KOPT-K1 (cell line): Measurements from ENCODE around the gene TMIGD3.

Experiments used
- H3K27ac ChIP-seq: fragments of 200-600 bp; sonication (generic); 2 replicates; pipeline ENCODE4 v1.5.1; 2016; ENCODE audit warnings: antibody characterized with exemption, mild to moderate bottlenecking, low read depth, low read length; ENCODE audit not compliant: poor library complexity, severe bottlenecking
- H3K36me3 ChIP-seq: fragments of 200-600 bp; sonication (generic); 2 replicates; pipeline ENCODE4 v1.5.1; 2017; ENCODE audit warnings: antibody characterized with exemption, mild to moderate bottlenecking, low read length, moderate library complexity; ENCODE audit not compliant: insufficient read depth
- H3K9me3 ChIP-seq: fragments of 200-600 bp; sonication (generic); 2 replicates; pipeline ENCODE4 v1.5.1; 2017; ENCODE audit warnings: antibody characterized with exemption, low read length, mild to moderate bottlenecking; ENCODE audit not compliant: insufficient read depth, poor library complexity, severe bottlenecking

TMIGD3 gene

DNA sequence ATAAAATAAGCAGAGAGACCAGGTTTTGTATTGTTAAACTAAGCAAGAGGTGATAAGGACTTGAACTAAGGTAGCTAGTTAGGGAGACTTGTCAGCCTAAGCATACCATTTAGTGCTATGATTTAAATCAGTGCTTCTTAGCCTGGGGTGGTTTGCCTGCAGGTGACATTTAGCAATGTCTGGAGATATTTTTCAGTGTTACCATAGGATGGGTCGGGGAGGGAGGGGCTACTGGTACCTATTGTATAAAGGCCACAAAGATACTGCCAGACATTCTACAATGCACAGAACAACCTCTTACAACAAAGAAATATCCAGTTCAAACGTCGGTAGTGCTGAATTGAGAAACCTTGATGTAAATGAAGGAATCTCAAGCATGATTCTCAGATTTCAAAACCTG, 50.9 kb downstream of the TMIGD3 start:
- no peaks in the 10 kb centered on the region for H3K9me3 ChIP-seq
- peaks cover 71% of the 10 kb centered on the region for H3K36me3 ChIP-seq
- H3K27ac ChIP-seq = no peak overlapping the region

DNA sequence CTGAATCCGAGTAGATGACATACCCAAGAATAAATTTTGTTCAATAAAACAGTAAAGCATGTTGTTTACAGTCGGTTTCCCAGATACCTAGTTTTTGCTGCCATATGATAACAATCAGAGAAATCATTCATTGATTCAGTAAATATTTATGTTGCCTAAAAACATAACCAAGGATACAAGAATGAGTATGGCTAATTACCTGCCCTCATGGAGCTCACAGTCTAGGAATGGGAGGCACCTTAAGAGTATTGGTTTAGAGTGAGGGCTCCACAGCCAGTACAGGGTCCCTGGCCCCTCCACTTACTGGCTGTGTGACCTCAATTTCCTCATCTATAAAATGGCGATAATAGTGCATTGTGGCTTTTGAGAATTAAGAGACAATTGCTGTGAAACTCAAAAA, 53.2 kb downstream of the TMIGD3 start:
- H3K36me3 ChIP-seq = peaks cover 71% of the 10 kb centered on the region
- H3K9me3 ChIP-seq = no peaks in the 10 kb centered on the region
- peak overlapping the region; percentile 85 for H3K27ac ChIP-seq

- peaks cover 71% of the 10 kb centered on the region for H3K36me3 ChIP-seq
Measured at GRCh38 chr1:111449703-111450017, 53.8 kb downstream of the TMIGD3 start.

GRCh38 chr1:111448918-111449702, 54.3 kb downstream of the TMIGD3 start, which contains the start of the genes ATP5PB and WDR77:
Gene ATP5PB, plus strand, starts transcription at chr1:111449464. Its CDS starts 78 bp downstream, at chr1:111449542.
Gene WDR77, minus strand, starts transcription at chr1:111449256. Its CDS starts 87 bp downstream, at chr1:111449169.
- H3K27ac ChIP-seq = peak within 1 kb of the TSS; percentile 85
- no peaks in the 10 kb centered on the region for H3K9me3 ChIP-seq
- H3K36me3 ChIP-seq = peaks cover 71% of the 10 kb centered on the region

More at GRCh38 chr1:111449703-111450017, 53.8 kb downstream of the TMIGD3 start:
- no peaks in the 10 kb centered on the region for H3K9me3 ChIP-seq
- H3K27ac ChIP-seq = peak overlapping the region; percentile 85

DNA sequence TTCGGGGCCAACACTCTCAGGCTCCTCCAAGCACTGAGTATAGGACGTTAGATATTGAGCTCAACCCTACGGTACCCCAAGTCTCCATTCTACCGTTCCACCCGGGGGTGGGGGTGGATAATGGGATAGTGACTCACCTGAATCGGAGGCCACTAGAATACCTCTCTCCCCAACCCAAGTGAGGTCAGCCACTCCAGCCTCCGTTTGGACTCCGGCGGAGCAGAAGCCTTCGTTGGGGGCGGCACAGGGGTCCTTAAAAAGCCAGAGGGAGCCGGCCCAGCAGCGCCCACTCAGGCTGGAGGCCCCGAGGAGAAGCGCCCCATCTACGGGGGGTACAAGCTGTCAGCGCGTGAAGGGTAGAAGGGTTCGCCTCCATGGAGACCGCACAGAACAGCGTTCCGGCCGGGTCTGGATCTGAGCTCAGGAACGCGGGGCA, 54.9 kb downstream of the TMIGD3 start:
- Histone ChIP-seq H3K36me3 (peaks cover 71% of the 10 kb centered on the region), H3K27ac (peak overlapping the region; percentile 85), H3K9me3 (no peaks in the 10 kb centered on the region)

DNA sequence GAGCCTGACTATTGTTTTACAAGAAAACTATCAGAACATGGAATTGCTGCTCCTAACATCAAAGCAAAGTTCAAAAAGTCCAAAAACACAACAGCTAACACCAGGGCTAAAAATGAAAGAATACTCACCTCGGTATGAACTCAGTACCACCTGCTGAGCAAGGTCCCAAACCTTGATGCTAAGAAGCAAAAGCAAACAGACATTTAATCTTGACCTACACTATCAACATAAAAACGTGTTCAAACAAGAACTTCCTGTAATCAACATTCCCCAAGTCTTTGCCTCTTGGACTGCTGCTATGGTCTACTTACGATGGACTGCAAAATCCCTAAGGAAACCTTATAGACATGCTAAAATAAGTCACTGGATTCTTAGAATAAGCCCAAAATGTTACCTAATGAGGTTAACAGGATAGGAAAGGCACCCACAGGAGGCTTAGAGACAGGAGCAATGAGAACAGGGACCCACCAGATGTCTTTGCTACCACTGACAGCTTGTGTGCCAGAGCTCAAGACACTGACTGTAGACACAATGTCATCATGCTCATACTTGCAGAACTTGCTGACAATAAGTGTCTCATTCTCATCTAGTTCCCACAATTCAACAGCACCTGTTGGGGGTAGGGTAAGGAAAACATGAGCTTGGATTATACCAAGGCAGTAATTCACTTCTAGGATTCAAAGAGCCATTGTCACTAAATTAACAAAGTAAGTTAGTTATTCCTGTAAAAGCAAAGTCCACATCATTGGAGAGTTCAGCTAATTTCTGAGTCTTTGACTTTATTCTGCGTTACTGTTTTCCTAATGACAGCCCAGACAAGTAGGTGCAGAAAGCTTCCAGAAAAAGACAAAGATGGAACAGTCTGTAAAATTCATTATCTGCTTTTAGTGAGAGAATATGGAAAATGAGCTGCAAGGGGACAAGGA, 56.2 kb downstream of the TMIGD3 start:
- H3K27ac ChIP-seq = peak overlapping the region; percentile 85
- H3K36me3 ChIP-seq = peaks cover 71% of the 10 kb centered on the region
- H3K9me3 ChIP-seq = no peaks in the 10 kb centered on the region

GRCh38 chr1:111446546-111446945, 56.9 kb downstream of the TMIGD3 start:
- Histone ChIP-seq H3K36me3 (peaks cover 71% of the 10 kb centered on the region), H3K27ac (no peak overlapping the region), H3K9me3 (no peaks in the 10 kb centered on the region)

DNA sequence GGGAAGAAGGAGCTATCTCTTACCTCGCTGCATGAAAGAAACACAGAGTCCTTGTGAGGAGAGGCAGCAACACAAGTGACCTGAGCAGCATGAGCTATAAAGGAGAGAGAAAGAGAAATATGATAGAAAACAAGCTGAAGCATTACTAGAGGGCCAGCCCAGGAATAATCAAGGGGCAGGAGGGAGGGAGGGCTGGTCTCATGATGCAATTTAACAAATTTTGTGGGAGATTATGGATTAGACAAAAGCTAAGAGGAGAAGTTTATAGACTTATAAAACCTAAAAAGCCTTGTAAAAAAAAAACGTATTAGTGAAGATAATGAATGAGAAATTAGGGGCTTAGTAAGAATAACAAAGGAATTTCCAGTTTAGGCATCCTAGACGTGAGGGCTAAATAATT, 59.4 kb downstream of the TMIGD3 start:
- peaks cover 87% of the 10 kb centered on the region for H3K36me3 ChIP-seq
- no peak overlapping the region for H3K27ac ChIP-seq
- no peaks in the 10 kb centered on the region for H3K9me3 ChIP-seq

DNA sequence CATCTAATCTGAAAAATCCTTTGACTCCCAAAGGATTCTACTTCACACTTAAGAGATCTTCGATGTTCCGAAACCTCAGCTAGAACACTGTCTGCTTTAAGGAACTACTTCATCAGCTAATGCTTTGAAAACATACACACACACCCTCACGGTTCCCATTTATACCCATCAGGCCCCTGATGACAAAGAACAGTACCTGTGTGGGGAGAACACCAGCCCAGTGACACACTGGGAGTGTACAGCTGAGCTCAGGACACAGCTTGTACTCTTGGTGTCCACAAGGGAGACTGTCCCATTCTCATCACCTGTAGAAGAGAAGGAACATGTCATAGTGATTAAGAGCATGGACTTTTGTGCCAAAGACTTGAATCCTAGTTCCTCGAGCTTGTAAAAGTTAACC, 61.0 kb downstream of the TMIGD3 start:
- Histone ChIP-seq H3K9me3 (no peaks in the 10 kb centered on the region), H3K27ac (no peak overlapping the region), H3K36me3 (peaks cover 100% of the 10 kb centered on the region)

DNA sequence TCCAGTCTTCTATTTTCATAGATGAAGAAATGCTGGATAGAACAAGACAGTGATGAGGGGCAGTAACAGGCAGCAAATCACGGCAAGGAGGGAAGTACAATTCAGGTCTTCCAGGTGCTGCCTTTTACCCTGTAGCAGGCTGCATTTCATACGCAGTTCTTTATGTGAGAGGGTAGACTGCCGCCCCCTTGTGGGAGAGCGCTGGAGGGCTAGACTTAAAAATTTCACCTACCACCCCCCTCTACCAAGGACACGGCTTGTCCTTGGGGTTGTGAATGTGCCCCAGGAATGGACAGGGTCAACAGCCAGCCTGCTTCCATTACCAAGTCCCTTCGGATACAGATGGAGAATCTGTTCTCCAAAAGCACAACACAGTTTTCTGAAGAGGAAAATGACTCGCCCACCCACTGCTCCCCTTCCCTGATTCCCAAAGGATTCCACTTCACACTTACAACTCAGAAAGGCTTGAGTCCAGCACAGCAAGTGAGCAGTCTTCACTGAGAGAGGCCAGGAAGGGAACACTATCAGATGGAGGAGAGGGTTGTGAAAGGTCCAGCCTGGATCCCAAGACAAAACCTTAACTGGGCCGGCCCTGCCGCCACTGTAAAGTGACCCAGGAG, 61.8 kb downstream of the TMIGD3 start:
- no peaks in the 10 kb centered on the region for H3K9me3 ChIP-seq
- no peak overlapping the region for H3K27ac ChIP-seq
- H3K36me3 ChIP-seq = peaks cover 100% of the 10 kb centered on the region

DNA sequence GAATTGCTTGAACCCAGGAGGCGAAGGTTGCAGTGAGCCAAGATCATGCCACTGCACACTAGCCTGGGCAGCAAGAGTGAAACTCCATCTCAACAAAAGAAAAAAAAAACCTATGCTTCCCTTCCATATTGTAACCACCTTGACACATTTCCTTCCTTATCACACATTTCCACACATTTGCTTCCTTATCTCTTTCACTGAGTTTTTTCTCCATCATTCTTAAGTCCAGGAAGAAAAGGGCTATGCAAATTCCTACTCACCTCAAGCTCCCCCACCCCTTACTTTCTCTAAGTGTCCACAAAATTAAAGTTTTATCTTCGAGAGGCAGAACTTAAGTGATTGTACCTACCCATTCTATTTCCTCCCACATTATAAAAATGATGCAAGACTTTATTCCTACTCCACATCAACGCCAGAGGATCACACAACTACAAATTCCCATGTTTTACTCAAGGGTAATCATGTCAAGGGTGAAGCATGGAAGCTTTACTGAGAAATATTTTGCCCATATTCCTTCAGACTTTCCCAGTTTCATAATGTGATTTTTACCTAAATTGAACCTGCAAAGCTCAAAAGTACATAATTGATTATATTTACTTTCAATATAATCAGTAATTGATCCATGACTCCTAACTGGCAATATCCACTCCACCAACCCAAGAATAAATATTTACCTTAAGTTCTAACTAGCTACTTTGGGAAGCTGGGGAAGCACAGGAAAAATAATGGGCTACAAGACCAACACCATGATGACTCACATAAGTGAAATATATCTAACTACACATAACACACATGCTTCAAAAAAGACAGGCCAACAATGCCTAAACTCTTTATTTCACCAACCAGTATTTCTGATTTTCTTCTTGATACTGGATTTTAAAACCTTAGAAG, 63.7 kb downstream of the TMIGD3 start:
- Histone ChIP-seq H3K9me3 (no peaks in the 10 kb centered on the region), H3K36me3 (peaks cover 81% of the 10 kb centered on the region)

DNA sequence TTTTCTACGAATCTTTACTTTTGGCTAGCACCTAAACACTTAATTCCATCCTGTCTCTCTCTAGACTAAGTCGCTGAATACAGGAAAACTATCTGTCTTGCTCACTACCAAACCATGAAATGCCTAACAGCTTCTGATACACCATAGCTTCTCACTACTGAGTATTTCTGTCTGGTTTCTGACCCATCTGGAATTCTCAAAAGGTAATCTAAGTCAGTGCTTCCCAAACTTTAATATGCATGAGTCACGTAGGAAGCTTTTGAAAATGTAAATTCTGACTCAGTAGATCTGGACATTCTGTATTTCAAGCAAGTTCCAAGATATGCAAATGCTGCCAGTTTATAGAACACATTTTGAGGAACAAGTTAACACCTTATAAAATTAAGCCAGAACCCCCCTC, 66.7 kb downstream of the TMIGD3 start:
- Histone ChIP-seq H3K27ac (no peak overlapping the region), H3K9me3 (no peaks in the 10 kb centered on the region), H3K36me3 (peaks cover 51% of the 10 kb centered on the region)

More for the DNA sequence above, 63.7 kb downstream of the TMIGD3 start:
- H3K27ac ChIP-seq = no peak overlapping the region
